ENCODE measurements around the gene ACADL.

The ACADL gene

GRCh38 chr2:210224941-210225672 is at the start of gene ACADL:
TSS of gene ACADL (minus strand) at chr2:210225447. CDS start at chr2:210225263, 184 bp downstream.
- no peak for DNase-seq (ENCODE audit: low read depth in 2 of 2)

DNA sequence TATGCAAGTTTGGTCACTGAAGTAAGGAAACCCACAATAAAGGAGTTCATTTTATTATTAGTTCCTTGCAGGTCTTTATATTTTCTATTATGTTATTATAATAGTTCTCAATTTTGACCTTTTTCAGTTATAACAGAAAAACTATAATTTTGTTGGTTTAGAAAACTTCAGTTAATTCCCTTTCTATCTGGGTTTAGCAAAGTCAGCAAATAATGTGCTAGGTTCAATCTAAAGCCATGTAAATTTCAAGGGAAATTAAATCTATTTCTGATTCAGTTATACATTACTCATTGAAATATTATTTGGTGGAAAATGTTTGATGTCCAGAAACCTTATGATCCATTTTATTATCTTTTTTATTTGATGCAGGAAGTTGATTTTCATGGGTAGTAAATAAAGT is 46.1 kb upstream of the ACADL start:
- no peak for DNase-seq (ENCODE audit: low read depth in 2 of 2)

GRCh38 chr2:210269148-210269547 is 43.9 kb upstream of the ACADL start:
- no peak for DNase-seq (ENCODE audit: low read depth in 2 of 2)

GRCh38 chr2:210268281-210268680 is 43.0 kb upstream of the ACADL start:
- DNase-seq (ENCODE audit: low read depth in 2 of 2), result no peak

DNA sequence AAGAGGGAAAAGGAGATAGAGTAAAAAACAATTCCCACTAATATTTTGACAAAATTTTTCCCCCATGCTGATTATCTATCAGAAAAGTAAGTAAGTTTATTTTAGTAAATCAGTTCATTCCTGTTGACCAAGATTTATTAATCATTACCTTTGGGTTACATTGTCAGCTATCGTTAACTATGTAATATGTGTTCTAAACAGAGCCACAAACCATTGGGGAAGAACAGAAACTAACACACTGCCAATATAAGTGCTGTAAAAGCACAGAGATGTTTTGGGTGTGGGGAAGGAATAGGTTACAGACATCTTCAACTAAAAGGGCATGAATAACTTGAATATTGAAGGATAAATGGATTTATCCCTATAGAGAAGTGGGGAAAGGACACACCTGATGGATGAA is 42.5 kb upstream of the ACADL start:
- no peak for DNase-seq (ENCODE audit: low read depth in 2 of 2)

DNA sequence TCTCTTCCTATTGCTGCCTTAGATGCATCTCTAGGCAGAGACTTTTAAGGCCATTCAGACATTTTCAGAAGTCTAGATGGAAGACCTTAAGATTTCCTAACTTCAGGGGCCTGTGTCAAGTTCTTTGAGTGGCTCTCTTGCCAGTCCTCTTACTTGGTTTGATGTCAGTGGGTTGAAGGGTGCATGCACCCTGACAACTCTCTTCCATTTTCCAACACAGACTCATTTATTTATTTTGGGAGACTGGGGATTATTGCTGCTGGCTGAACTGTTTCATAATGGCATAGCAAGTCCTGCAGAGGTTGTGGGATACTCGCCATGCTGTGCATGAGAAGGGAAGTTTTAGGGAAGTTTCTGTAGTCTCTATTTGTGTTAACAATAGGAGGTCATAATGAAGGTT is 39.0 kb upstream of the ACADL start:
- DNase-seq (ENCODE audit: low read depth in 2 of 2), result no peak

- no peak for DNase-seq (ENCODE audit: low read depth in 2 of 2)
These were observed 38.6 kb upstream of the ACADL start for GRCh38 chr2:210263841-210264240.

GRCh38 chr2:210262036-210262435 is 36.8 kb upstream of the ACADL start:
- DNase-seq (ENCODE audit: low read depth in 2 of 2), result no peak

DNA sequence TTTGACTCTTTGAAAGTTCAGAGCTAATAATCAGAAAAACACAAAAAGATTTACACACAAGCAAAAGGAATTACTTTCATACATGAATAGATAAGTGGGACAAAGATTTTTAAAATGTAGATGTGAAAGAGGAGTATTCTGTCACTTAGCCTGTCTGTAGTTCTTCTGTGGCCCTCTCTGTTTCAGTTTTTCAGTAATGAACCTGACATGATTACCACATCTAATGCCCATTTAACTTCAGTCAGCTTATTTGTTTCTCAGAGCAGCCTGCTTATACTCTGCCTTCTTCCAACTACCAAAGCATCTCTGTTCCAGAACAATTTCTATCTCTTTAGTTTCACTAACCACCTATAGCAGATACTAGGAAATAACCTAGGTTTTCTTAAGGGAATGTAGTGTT is 34.4 kb upstream of the ACADL start:
- DNase-seq (ENCODE audit: low read depth in 2 of 2), result no peak

DNA sequence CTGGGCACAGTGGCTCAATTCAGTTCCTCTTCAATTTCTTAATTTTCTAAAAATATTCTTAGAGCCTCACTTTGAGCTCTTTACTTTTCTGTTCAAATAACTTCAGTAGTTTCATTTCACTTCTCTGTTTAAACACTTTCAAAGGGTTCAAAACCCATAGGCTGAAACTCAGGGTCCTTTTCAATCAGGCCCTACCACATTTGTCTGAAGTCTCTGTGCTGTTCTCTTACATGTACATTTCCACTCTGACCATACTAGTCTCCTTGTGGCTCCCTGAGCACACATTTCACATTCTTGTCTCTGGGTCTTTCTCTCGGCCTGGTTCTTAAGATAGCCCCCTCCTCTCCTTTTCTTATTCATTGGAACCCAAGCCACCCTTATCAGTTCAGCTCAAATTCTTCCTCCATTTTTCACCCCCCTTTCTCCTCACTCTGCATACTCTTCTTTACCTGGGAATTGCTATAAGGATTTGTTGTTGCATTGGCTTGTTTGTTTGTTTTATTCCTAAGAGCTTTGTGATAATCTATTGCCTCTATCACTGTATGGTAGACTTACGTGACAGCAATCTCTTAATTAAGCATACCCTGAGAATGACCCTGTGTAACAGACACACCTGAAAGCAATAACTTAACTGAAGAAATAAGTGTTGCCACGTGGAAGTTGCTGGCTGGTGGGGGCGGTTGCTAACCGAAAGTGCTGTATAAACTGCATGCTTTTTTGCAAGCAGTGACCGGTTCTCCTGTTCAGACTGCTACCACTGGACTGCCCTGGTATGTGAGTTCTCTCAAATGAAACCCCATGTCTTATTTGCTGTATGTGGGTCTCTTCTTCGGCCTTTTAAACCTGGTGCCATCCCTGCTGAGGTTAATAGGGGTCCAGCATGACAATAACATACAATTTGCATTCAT is 27.7 kb upstream of the ACADL start:
- DNase-seq (ENCODE audit: low read depth in 2 of 2), result no peak

GRCh38 chr2:210250622-210251021 is 25.4 kb upstream of the ACADL start:
- no peak for DNase-seq (ENCODE audit: low read depth in 2 of 2)

- no peak for DNase-seq (ENCODE audit: low read depth in 2 of 2)
These were observed 8.2 kb upstream of the ACADL start for GRCh38 chr2:210233487-210233886.

GRCh38 chr2:210230984-210231383 is 5.7 kb upstream of the ACADL start:
- DNase-seq (ENCODE audit: low read depth in 2 of 2), result no peak

DNA sequence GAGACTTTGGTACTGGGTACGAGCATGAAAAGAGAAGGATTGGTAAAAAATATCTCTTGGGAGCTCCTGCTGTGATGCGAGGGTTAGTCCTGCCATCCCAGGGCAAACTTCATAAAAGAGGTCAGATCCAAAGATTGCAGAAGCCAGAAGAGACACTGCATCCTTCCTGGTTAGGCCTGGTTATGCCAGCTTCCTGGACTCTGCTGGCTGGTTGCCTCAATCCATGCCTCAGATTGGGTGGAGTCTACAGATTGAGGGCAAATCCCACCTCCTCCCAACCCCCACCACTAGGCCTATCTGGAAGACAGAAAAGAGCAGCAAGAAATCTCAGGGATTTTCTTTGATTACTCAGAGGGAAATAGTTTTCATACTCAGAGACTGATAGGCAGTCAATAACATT is 5.3 kb upstream of the ACADL start:
- DNase-seq (ENCODE audit: low read depth in 2 of 2), result no peak

DNA sequence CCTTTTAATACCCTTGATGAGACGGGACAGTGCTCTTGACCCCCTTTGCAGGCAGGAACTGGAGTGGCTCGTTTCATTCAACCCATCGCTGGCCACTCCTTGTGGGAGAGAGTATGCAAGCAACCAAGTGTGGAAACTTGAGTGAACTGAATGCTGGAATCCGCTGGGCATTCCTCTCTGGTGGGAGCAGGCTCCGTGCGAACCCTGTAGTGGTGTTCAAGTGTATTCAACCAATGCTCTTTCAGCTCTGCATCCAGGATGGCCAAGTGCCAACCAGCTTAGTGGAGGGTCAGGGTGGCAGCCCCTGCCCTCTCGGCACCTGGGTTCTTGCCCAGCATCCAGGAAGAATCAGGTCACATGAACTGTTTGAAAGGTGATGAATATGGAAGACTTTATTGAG is 3.3 kb upstream of the ACADL start:
- no peak for DNase-seq (ENCODE audit: low read depth in 2 of 2)

DNA sequence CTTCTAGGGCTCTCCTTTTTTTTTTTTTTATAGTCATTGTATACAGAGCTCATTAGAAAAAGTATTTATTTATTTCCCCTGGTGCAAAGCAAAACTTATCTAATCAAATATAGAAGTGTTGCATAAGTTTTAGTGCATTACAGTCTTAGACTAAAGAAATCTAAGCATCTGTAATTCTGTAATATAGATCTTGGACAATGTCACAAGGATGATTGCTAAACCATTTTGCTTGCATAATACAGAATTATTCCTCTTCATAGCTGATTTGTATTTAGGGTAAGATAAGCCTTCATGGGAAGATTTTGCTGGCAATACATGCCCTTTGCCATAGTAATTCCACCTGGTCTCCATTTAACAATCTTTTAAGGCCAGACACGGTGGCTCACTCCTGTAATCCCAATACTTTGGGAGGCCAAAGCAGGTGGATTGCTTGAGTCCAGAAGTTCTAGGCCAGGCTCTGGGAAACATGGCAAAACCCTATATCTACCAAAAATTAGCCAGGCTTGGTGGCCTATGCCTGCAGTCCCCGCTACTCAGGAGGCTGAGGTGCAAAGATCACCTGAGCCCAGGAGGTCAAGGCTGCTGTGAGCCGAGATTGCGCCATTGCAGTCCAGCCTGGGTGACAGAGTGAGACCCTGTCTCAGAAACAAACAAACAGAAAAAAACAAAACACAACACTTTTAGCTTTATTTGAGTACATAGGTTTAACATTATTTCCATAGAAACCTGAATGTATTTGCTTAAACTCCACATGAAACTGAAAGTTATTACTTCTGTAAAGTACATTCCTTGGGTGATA is 2.2 kb upstream of the ACADL start:
- DNase-seq (ENCODE audit: low read depth in 2 of 2), result no peak

DNA sequence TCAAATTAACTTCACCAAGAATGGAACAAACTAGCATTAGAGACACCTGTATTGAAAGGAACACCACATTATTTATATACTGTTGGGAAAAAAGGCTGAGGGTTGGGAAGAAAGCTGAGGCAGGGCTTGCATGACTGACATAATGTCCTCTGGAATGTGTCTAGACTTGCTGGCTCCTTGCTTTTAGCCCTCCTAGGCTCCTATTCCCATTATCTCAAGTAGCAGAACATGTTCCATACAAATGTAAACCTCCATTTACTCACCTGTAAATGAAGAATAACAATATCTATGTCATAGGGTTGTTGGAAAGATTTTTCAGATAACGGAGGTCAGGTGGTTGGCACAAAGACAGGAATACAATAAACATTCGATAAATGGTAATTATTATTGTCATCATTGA is 976 bp upstream of the ACADL start:
- no peak for DNase-seq (ENCODE audit: low read depth in 2 of 2)

DNA sequence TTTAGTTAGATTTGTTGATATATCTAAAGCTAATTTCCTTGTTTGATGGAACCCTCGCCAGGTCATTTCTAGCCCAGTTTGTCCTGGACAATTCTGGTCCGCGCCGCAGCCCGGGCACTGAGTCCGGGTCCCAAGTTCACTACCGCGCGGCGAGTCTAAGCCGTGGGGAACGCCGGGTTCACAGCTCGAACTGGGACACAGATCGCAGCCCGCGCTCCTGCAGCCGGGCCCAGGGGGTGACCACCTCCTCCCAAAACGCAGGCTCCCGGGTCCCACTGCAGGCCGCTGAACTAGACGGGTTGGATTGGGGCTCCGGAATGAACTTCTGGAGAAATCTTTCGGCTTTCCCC is 681 bp downstream of the ACADL start:
- DNase-seq (ENCODE audit: low read depth in 2 of 2), result no peak

DNA sequence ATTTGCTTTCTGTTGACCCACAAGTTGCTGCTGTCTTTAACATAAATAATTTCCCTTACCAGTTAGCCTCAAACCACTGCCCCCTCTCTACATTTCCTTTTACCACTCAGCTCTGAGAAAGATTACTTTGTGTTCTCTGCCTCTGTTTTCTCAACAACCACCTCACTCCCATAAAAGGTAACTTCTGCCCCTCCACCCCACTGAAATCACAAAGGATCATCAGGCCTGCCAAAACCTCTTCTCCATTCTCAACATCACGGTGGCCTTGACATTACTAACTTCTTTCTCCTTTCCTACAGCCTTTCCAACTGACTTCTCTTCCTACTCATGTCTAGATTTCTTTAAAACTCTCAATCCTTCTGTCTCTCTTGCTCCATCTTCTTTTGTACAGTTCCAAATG is 10.1 kb downstream of the ACADL start:
- DNase-seq (ENCODE audit: low read depth in 2 of 2), result no peak

- no peak for DNase-seq (ENCODE audit: low read depth in 2 of 2)
These were observed 15.1 kb downstream of the ACADL start for GRCh38 chr2:210210185-210210584.

DNA sequence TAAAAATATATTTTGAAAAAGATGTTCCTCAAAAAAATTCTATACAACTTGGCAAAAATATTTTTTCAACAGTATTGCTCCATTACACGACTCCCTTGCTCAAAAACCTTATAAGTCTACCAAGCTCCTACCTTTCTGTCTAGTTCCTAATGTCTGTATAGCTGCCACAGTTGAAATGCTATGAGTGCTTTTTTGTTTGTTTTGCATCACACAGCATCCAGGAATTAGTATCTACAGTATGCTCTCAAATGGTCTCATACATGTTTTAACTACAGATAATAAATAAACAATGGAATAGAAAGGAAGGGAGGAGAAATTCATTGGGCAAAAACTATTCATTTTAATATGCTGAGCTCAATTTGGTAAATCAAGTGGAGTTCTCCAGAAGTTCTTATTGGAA is 17.3 kb downstream of the ACADL start:
- DNase-seq (ENCODE audit: low read depth in 2 of 2), result no peak

- DNase-seq (ENCODE audit: low read depth in 2 of 2), result no peak
These were observed 21.7 kb downstream of the ACADL start for GRCh38 chr2:210203558-210203957.
